Epidermal melanocyte (primary cell): ENCODE data around the gene DBP.

Source experiments
- DNase-seq: peaks from one replicate; pipeline ENCODE4 v3.0.0; 2011; ENCODE audit warnings: low spot score; ENCODE audit not compliant: insufficient read length

The DBP gene

GRCh38 chr19:48582168-48582567, 55.0 kb downstream of the DBP start:
- DNase-seq = no peak
